ENCODE results near the gene DDR1. TPM values are rescaled to one million over a fixed set of nuclear protein-coding genes. Genes with fewer than 3 reads are reported as not detected.

Gene DDR1
- total RNA-seq, 1 experiment from 2014 or later: 258 TPM

GRCh38 chr6:30870546-30870945 is 13.8 kb upstream of the DDR1 start:
- no peak overlapping the region for H3K23ac ChIP-seq (ENCODE audit: insufficient read length, low read depth, low read length)
- peaks cover 62 to 68% of the 10 kb centered on the region in 2 experiments for H3K9me3 Mint-ChIP-seq
- H3K4ac ChIP-seq (ENCODE audit: low read depth, low read length): no peak overlapping the region
- H3K27me3 ChIP-seq (ENCODE audit: insufficient read depth, low read length): no peaks in the 10 kb centered on the region
- H3K23me2 ChIP-seq (ENCODE audit: insufficient read length, low read depth, low read length, poor library complexity, severe bottlenecking): no peaks in the 10 kb centered on the region
- H3K4me2 ChIP-seq (ENCODE audit: insufficient read depth, insufficient read length, low read length): no peak overlapping the region
- no peak overlapping the region for H2BK15ac ChIP-seq (ENCODE audit: low read depth, low read length)
- peaks cover 34 to 73% (median 39%) of the 10 kb centered on the region in 3 experiments for H3K36me3 Mint-ChIP-seq (ENCODE audit: insufficient read depth in 1 of 3, low read depth in 3 of 3)
- no peaks in the 10 kb centered on the region for H3K4me1 ChIP-seq (ENCODE audit: insufficient read depth, low read length)
- H3K79me2 ChIP-seq (ENCODE audit: insufficient read depth, low read length): no peaks in the 10 kb centered on the region
- H4K91ac ChIP-seq (ENCODE audit: insufficient read length, low read depth, low read length): no peak overlapping the region
- no peak overlapping the region for H2BK5ac ChIP-seq (ENCODE audit: insufficient read length, low read length)
- no peak overlapping the region for H2AFZ ChIP-seq (ENCODE audit: low read length)
- no peak overlapping the region for H3K18ac ChIP-seq (ENCODE audit: insufficient read length, low read depth, low read length)
- peaks cover 5 to 6% of the 10 kb centered on the region in 2 experiments; a peak in 3 of 4 replicates for H3K4me1 Mint-ChIP-seq
- no peak overlapping the region for H2AK5ac ChIP-seq (ENCODE audit: insufficient read length, low read length)
- H2BK120ac ChIP-seq (ENCODE audit: low read depth, low read length, poor library complexity, severe bottlenecking): no peak overlapping the region
- H3K27ac ChIP-seq (ENCODE audit: insufficient read length, low read depth, low read length): no peak overlapping the region
- H4K20me1 ChIP-seq (ENCODE audit: control insufficient read depth, insufficient read depth, insufficient read length): no peaks in the 10 kb centered on the region
- H3K79me1 ChIP-seq (ENCODE audit: insufficient read depth, low read depth, low read length, poor library complexity, severe bottlenecking): no peaks in the 10 kb centered on the region
- H3K9me3 ChIP-seq (ENCODE audit: control insufficient read depth, low read depth, low read length): peaks cover 14% of the 10 kb centered on the region
- no peak overlapping the region for H3K56ac ChIP-seq (ENCODE audit: insufficient read length, low read depth, low read length)
- H3K27me3 Mint-ChIP-seq (ENCODE audit: low read depth): peaks cover 3% of the 10 kb centered on the region
- TF ChIP-seq, protein P1, sequence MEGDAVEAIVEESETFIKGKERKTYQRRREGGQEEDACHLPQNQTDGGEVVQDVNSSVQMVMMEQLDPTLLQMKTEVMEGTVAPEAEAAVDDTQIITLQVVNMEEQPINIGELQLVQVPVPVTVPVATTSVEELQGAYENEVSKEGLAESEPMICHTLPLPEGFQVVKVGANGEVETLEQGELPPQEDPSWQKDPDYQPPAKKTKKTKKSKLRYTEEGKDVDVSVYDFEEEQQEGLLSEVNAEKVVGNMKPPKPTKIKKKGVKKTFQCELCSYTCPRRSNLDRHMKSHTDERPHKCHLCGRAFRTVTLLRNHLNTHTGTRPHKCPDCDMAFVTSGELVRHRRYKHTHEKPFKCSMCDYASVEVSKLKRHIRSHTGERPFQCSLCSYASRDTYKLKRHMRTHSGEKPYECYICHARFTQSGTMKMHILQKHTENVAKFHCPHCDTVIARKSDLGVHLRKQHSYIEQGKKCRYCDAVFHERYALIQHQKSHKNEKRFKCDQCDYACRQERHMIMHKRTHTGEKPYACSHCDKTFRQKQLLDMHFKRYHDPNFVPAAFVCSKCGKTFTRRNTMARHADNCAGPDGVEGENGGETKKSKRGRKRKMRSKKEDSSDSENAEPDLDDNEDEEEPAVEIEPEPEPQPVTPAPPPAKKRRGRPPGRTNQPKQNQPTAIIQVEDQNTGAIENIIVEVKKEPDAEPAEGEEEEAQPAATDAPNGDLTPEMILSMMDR (conservative IDR thresholded peaks at IDR 0.05): no peak
- no peak overlapping the region for H4K5ac ChIP-seq (ENCODE audit: insufficient read length, low read depth, low read length)
- no peak overlapping the region for H3K14ac ChIP-seq (ENCODE audit: insufficient read depth, low read length)
- no peak for DNase-seq
- no peak overlapping the region for H4K8ac ChIP-seq (replicated peaks; ENCODE audit: insufficient read length, low read depth, low read length)
- H3K9ac ChIP-seq (ENCODE audit: extremely low read depth, insufficient read length, low read length): no peak overlapping the region
- no peak overlapping the region for H3K27ac Mint-ChIP-seq
- no peak overlapping the region for H3K4me3 Mint-ChIP-seq
- H3T11ph ChIP-seq (ENCODE audit: low read length): no peak overlapping the region
- no peak overlapping the region for H2BK20ac ChIP-seq (ENCODE audit: low read depth, low read length, poor library complexity, severe bottlenecking)
- H2BK12ac ChIP-seq (ENCODE audit: insufficient read length, low read depth, low read length): no peak overlapping the region

All from H9 (cell line).